Activated CD8-positive, alpha-beta T cell treated with anti-CD3 and anti-CD28 coated beads for 36 hours (primary cell): ENCODE results near the gene ATP5IF1. TPM values are rescaled to one million over a fixed set of nuclear protein-coding genes. Genes with fewer than 3 reads are reported as not detected.

Experiments used
- ATAC-seq: fragments of 200-7000 bp; cut with Tn5 transposase; one replicate; pipeline ENCODE4 v1.10.0; 2021; ENCODE audit warnings: mild to moderate bottlenecking, moderate library complexity
- CTCF ChIA-PET: fragments of 350-600 bp; sonication (Branson Sonifier 250); formaldehyde crosslinking; loops from one replicate; lab custom pipeline; 2021; ENCODE audit warnings: antibody characterized with exemption; lab: Charles Lee
- POLR2A ChIA-PET: fragments of 350-600 bp; sonication (Branson Sonifier 250); formaldehyde crosslinking; loops from one replicate; lab custom pipeline; 2021; ENCODE audit warnings: antibody characterized with exemption; lab: Charles Lee
- DNase-seq: peaks from one replicate; pipeline ENCODE4 v3.0.0-alpha.2; 2020
- H3K27ac Mint-ChIP-seq: one replicate; pipeline ENCODE4 v1.8.0; 2021; ENCODE audit warnings: mild to moderate bottlenecking, mixed read lengths
- H3K27me3 Mint-ChIP-seq: one replicate; pipeline ENCODE4 v1.8.0; 2021; ENCODE audit warnings: mixed read lengths
- H3K36me3 Mint-ChIP-seq: one replicate; pipeline ENCODE4 v1.8.0; 2021; ENCODE audit warnings: low read depth, mixed read lengths
- H3K4me1 Mint-ChIP-seq: one replicate; pipeline ENCODE4 v1.8.0; 2021; ENCODE audit warnings: low read depth, mixed read lengths
- H3K4me3 Mint-ChIP-seq: one replicate; pipeline ENCODE4 v1.8.0; 2021; ENCODE audit warnings: mild to moderate bottlenecking, moderate library complexity, mixed read lengths
- H3K9me3 Mint-ChIP-seq: one replicate; pipeline ENCODE4 v1.8.0; 2021; ENCODE audit warnings: mixed read lengths
- intact Hi-C: fragments of 100-400 bp; cut with micrococcal nuclease; formaldehyde crosslinking; loops from one replicate; pipeline ENCODE4 v1.10.0; 2022
- total RNA-seq, 2 experiments: library from RNA; stranded (reverse); gene quantifications; one replicate each; pipeline ENCODE4 v1.2.3, GENCODE V29; 2021
- TF ChIP-seq, protein P1 (sequence below): fragments of 200-600 bp; IDR thresholded peaks from one replicate; pipeline ENCODE4 v1.8.0; 2022; ENCODE audit warnings: antibody characterized with exemption, mild to moderate bottlenecking

The ATP5IF1 gene
- total RNA-seq, 2 experiments from 2014 or later = 169 to 170 TPM

DNA sequence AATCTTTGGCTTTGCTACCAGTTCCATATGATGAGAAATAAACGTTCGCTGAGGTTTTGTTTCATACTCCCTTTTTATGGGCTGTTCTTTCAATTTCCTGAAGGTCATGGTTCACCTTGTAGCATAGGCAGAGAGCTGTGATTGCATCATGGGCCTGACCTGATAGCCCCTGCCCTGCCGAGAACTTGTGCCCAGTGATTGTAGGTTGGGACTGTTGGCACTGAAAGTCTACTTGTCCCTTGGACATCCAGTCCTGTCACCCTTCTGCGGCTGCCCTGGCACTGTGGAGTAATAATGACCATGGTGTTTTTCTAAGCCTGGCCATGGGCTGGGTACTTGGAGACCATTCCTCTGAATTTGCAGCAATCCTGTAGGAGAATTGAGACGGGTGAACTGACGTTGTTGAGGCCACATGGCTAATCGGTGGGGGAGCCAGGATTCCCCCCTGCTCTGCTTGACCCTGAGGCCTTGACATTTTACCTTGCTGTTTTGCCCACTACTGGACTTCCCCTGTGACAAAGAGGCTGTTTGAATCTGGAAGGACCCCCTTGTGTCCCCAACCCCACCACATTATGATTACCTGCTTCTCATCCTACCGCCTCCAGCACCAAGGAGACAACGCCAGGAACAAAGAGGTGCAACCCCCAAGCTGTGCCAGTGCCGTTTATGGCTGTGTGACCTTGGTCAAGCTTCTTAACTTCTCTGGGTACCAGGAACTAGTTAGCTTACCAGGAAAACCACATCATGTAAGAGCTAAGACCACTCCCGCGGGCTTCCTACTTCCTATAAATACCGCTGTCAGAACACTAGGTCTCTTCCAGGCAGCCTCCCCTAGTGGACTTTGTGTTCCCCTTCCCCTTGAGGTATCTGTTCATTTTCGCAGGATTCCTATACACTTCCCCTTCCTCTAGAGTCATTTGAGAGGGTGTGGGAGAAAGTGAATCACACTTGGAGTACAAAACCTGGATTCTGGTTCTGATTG, 46.8 kb downstream of the ATP5IF1 start:
- DNase-seq (no peak), ATAC-seq (no peak)
- H3K27ac Mint-ChIP-seq = peak overlapping the region; percentile 16
- H3K9me3 Mint-ChIP-seq = no peaks in the 10 kb centered on the region
- no peak overlapping the region for H3K4me3 Mint-ChIP-seq
- peaks cover 20% of the 10 kb centered on the region for H3K36me3 Mint-ChIP-seq
- no peaks in the 10 kb centered on the region for H3K27me3 Mint-ChIP-seq
- ChIA-PET CTCF (no interaction called here), POLR2A (interaction anchor here (2.6 kb wide), 1 partner anchor 22 kb away, joined by 8 read pairs; no protein-coding TSS in a partner anchor)
- intact Hi-C loops = no loop called here
- no peaks in the 10 kb centered on the region for H3K4me1 Mint-ChIP-seq
- TF ChIP-seq, protein P1, sequence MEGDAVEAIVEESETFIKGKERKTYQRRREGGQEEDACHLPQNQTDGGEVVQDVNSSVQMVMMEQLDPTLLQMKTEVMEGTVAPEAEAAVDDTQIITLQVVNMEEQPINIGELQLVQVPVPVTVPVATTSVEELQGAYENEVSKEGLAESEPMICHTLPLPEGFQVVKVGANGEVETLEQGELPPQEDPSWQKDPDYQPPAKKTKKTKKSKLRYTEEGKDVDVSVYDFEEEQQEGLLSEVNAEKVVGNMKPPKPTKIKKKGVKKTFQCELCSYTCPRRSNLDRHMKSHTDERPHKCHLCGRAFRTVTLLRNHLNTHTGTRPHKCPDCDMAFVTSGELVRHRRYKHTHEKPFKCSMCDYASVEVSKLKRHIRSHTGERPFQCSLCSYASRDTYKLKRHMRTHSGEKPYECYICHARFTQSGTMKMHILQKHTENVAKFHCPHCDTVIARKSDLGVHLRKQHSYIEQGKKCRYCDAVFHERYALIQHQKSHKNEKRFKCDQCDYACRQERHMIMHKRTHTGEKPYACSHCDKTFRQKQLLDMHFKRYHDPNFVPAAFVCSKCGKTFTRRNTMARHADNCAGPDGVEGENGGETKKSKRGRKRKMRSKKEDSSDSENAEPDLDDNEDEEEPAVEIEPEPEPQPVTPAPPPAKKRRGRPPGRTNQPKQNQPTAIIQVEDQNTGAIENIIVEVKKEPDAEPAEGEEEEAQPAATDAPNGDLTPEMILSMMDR = no peak

DNA sequence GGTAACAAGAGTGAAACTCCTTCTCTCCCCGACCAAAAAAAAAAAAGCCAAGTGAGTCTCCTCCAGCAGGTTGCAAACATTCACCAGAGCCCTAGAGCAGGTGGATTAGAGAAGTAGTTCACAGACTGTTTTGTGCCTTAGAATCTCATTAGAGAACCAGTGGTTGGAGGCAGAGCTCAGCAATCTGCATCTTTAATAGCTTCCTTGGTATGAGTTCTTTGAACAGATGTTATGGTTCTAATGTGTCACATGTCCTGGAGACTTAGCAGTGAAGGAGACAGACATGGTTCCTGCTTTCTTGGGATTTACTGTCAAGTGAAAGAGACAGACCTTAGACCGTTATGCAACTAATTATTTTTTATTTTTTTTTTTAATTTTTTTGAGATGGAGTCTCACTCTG, 50.2 kb downstream of the ATP5IF1 start:
- Mint-ChIP-seq H3K9me3 (no peaks in the 10 kb centered on the region), H3K4me1 (no peaks in the 10 kb centered on the region), H3K27me3 (no peaks in the 10 kb centered on the region), H3K36me3 (no peaks in the 10 kb centered on the region), H3K27ac (no peak overlapping the region), H3K4me3 (no peak overlapping the region)
- intact Hi-C loops = no loop called here
- ChIA-PET POLR2A (interaction anchor here (1.5 kb wide), 1 partner anchor 26 kb away, joined by 4 read pairs; the partner anchor contains the start of gene SESN2), CTCF (interaction anchor here (1.2 to 2.0 kb wide), 2 partner anchors 38 to 194 kb away, joined by 3 to 6 read pairs; no protein-coding TSS in a partner anchor)
- DNase-seq (no peak), ATAC-seq (no peak)
- TF ChIP-seq, protein P1 = no peak

Other genes with a start within 250 kb of the ATP5IF1 start
- 10 to 100 TPM; 34.6 to 34.9 TPM for gene EYA3, start 147.5 kb upstream of the ATP5IF1 start, total RNA-seq
- under 1 TPM; 0.16 to 0.25 TPM for gene PTAFR, start 59.4 kb upstream of the ATP5IF1 start, total RNA-seq
- 100 to 1,000 TPM; 103 to 105 TPM for gene DNAJC8, start 3.1 kb upstream of the ATP5IF1 start, total RNA-seq
- gene SESN2, start 23.4 kb downstream of the ATP5IF1 start, total RNA-seq = 10 to 100 TPM; 26.0 to 27.4 TPM
- gene MED18, start 92.9 kb downstream of the ATP5IF1 start, total RNA-seq = 10 to 100 TPM; 14.9 to 18.9 TPM
- gene PHACTR4, start 133.6 kb downstream of the ATP5IF1 start, total RNA-seq = 10 to 100 TPM; 20.3 to 20.9 TPM